ENCODE data around the gene KCNE1. TPM values are rescaled to one million over a fixed set of nuclear protein-coding genes. Genes with fewer than 3 reads are reported as not detected.

KCNE1 gene
- total and polyA plus RNA-seq, 9 donors: 0.21 to 4.7 (median 0.88) TPM; not detected in 2

DNA sequence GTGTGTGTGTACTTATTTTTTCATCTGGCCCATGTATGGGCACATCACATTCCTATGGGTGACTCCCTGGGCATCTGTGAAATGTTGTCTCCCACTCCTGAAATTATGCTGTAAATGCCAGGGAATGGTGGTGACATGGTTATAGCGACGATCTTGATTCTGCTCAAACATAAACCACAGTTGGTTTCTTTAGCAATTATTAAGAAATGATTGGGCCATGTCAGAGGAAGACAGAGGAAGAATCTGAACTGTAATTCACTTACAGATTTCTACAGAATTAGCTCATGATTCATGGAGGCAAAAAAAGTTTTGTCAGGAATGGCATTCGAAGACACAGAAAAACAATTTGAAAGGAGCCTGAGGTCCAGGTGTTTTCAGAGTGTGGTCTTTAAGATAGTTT lies 25.8 kb upstream of the KCNE1 start:
- H3K36me3 ChIP-seq: no peaks in the 10 kb centered on the region
- no peaks in the 10 kb centered on the region for H3K27me3 ChIP-seq
- no peaks in the 10 kb centered on the region for H3K9me3 ChIP-seq
- intact Hi-C loops (cut with DNase I): no loop called here
- no peaks in the 10 kb centered on the region for H3K4me1 ChIP-seq (ENCODE audit: insufficient read depth)
- DNase-seq: no peak
- no peak for TF ChIP-seq EP300 (IDR thresholded peaks at IDR 0.05)
- no peak for TF ChIP-seq POLR2A (IDR thresholded peaks at IDR 0.05)
- TF ChIP-seq, protein P1, sequence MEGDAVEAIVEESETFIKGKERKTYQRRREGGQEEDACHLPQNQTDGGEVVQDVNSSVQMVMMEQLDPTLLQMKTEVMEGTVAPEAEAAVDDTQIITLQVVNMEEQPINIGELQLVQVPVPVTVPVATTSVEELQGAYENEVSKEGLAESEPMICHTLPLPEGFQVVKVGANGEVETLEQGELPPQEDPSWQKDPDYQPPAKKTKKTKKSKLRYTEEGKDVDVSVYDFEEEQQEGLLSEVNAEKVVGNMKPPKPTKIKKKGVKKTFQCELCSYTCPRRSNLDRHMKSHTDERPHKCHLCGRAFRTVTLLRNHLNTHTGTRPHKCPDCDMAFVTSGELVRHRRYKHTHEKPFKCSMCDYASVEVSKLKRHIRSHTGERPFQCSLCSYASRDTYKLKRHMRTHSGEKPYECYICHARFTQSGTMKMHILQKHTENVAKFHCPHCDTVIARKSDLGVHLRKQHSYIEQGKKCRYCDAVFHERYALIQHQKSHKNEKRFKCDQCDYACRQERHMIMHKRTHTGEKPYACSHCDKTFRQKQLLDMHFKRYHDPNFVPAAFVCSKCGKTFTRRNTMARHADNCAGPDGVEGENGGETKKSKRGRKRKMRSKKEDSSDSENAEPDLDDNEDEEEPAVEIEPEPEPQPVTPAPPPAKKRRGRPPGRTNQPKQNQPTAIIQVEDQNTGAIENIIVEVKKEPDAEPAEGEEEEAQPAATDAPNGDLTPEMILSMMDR (IDR thresholded peaks at IDR 0.05): no peak
- no peak overlapping the region for H3K4me3 ChIP-seq
- H3K27ac ChIP-seq: no peak overlapping the region
- WGBS, 3 donors: 78 to 92% (median 88%) methylated on average over 3 of the region's 3 CpGs

GRCh38 chr21:34536820-34537219 lies 24.8 kb upstream of the KCNE1 start:
- 21 to 30% (median 27%) methylated on average over 2 of the region's 2 CpGs for WGBS, 3 donors
- intact Hi-C loops (cut with DNase I): no loop called here
- Histone ChIP-seq H3K27ac (no peak overlapping the region), H3K27me3 (no peaks in the 10 kb centered on the region), H3K36me3 (no peaks in the 10 kb centered on the region), H3K4me3 (no peak overlapping the region), H3K4me1 (ENCODE audit: insufficient read depth) (no peaks in the 10 kb centered on the region), H3K9me3 (no peaks in the 10 kb centered on the region)
- TF ChIP-seq, protein P1 (IDR thresholded peaks at IDR 0.05): no peak
- TF ChIP-seq POLR2A (IDR thresholded peaks at IDR 0.05) (no peak), EP300 (IDR thresholded peaks at IDR 0.05) (no peak)
- no peak for DNase-seq

GRCh38 chr21:34536311-34536710 lies 24.3 kb upstream of the KCNE1 start:
- TF ChIP-seq, protein P1 (IDR thresholded peaks at IDR 0.05): no peak
- TF ChIP-seq POLR2A (IDR thresholded peaks at IDR 0.05) (no peak), EP300 (IDR thresholded peaks at IDR 0.05) (no peak)
- no peak overlapping the region for H3K4me3 ChIP-seq
- intact Hi-C loops (cut with DNase I): no loop called here
- no peaks in the 10 kb centered on the region for H3K4me1 ChIP-seq (ENCODE audit: insufficient read depth)
- no peaks in the 10 kb centered on the region for H3K9me3 ChIP-seq
- no peaks in the 10 kb centered on the region for H3K36me3 ChIP-seq
- WGBS, 3 donors: 90 to 95% (median 93%) methylated on average over 8 of the region's 8 CpGs
- no peak overlapping the region for H3K27ac ChIP-seq
- no peaks in the 10 kb centered on the region for H3K27me3 ChIP-seq
- no peak for DNase-seq

GRCh38 chr21:34535886-34536285 lies 23.9 kb upstream of the KCNE1 start:
- intact Hi-C loops (cut with DNase I): no loop called here
- 76 to 83% (median 83%) methylated on average over 3 of the region's 3 CpGs for WGBS, 3 donors
- Histone ChIP-seq H3K4me1 (ENCODE audit: insufficient read depth) (no peaks in the 10 kb centered on the region), H3K36me3 (no peaks in the 10 kb centered on the region), H3K27ac (no peak overlapping the region), H3K9me3 (no peaks in the 10 kb centered on the region), H3K4me3 (no peak overlapping the region), H3K27me3 (no peaks in the 10 kb centered on the region)
- DNase-seq: no peak
- TF ChIP-seq, protein P1 (IDR thresholded peaks at IDR 0.05): no peak
- no peak for TF ChIP-seq EP300 (IDR thresholded peaks at IDR 0.05)
- TF ChIP-seq POLR2A (IDR thresholded peaks at IDR 0.05): no peak

Measured in ovary (tissue), 9 donors.